HG03432 (cell line): Measurements from ENCODE around the gene SBK1.
A peak's percentile ranks its signal among the peaks of the same experiment; 100 is the strongest.
"Not testable (repeated sequence)": the region's sequence is repeated elsewhere in the genome, so short reads cannot be mapped to it uniquely, and the experiment has no call there.

Source experiments
- ATAC-seq: cut with Tn5 transposase; IDR thresholded peaks from one replicate; pipeline ENCODE4 v1.9.1; 2021; ENCODE audit warnings: mild to moderate bottlenecking, moderate library complexity; ENCODE audit not compliant: unreplicated experiment

The SBK1 gene

GRCh38 chr16:28291651-28292626 is at the start of gene SBK1:
Gene SBK1, plus strand, starts transcription at chr16:28292525. Its CDS starts 24,867 bp downstream, at chr16:28317392.
- peak; percentile 94 for ATAC-seq

GRCh38 chr16:28249483-28249882 is 42.8 kb upstream of the SBK1 start:
- ATAC-seq, result not testable (repeated sequence)

- no peak for ATAC-seq
Observed at GRCh38 chr16:28250999-28251398, 41.3 kb upstream of the SBK1 start.

GRCh38 chr16:28254158-28254557 is 38.2 kb upstream of the SBK1 start:
- ATAC-seq, result no peak

- ATAC-seq, result no peak
Observed at GRCh38 chr16:28255838-28256237, 36.5 kb upstream of the SBK1 start.

GRCh38 chr16:28257256-28257655 is 35.1 kb upstream of the SBK1 start:
- ATAC-seq, result no peak

GRCh38 chr16:28258567-28258966 is 33.8 kb upstream of the SBK1 start:
- ATAC-seq, result no peak

- ATAC-seq, result no peak
Observed at GRCh38 chr16:28259091-28259780, 33.1 kb upstream of the SBK1 start.

- no peak for ATAC-seq
Observed at GRCh38 chr16:28259781-28260150, 32.6 kb upstream of the SBK1 start.

- no peak for ATAC-seq
Observed at GRCh38 chr16:28260193-28260592, 32.1 kb upstream of the SBK1 start.

GRCh38 chr16:28261942-28262341 is 30.4 kb upstream of the SBK1 start:
- ATAC-seq, result no peak

- no peak for ATAC-seq
Observed at GRCh38 chr16:28263305-28263704, 29.0 kb upstream of the SBK1 start.

GRCh38 chr16:28264656-28265055 is 27.7 kb upstream of the SBK1 start:
- ATAC-seq, result no peak

- no peak for ATAC-seq
Observed at GRCh38 chr16:28265822-28266221, 26.5 kb upstream of the SBK1 start.

- ATAC-seq, result no peak
Observed at GRCh38 chr16:28267356-28267755, 25.0 kb upstream of the SBK1 start.

GRCh38 chr16:28273511-28273910 is 18.8 kb upstream of the SBK1 start:
- no peak for ATAC-seq

GRCh38 chr16:28274676-28275075 is 17.6 kb upstream of the SBK1 start:
- no peak for ATAC-seq

GRCh38 chr16:28276301-28276700 is 16.0 kb upstream of the SBK1 start:
- no peak for ATAC-seq

- ATAC-seq, result no peak
Observed at GRCh38 chr16:28277537-28278388, 14.6 kb upstream of the SBK1 start.

- ATAC-seq, result no peak
Observed at GRCh38 chr16:28279006-28279405, 13.3 kb upstream of the SBK1 start.
